ENCODE results near the gene AMPD3.

DNA sequence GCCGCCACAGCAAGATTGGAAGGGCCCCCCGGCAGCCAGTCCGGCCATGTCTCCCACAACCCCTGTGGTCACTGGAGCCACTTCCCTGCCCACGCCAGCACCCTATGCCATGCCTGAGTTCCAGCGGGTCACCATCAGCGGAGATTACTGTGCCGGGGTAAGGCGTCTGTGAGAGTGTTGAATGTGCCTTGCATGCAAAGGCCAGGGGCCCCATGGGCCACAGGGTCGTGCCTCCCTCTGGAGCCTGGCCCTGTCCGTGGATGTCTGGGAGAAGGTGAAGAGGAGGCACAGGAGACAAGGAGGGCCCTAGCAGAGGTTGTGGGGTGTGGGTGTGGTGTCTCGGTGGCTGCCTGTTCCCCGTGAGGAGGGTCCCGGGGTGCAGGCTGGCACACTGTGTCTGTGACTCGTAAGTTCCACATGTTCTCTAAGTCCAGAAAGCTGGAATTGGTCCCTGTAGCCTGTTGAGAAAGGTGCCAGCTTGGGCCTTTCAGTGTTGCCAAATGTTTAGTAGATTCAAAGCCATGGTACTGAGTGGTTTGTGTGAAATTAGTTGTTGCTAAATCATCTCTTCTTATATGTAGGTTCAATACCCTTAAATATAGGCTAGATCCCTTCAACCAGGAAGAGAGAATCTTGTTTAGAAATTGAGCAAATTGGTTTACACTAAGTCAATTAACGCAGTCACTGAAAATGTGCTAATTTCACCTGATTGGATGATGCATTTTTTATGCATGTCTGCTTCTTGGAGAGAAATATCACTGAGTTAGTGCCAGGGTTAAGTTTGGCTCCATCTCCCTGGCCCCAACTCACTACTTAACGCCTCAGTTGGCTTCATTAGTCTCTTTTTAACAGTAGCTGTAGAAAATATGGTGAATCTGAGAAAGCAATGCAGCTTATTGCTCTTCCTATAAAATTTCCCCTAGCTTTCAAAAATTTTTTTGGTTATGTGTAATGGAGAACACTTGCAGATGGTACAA is 23.8 kb downstream of the AMPD3 start:
- TF ChIP-seq CTCF (IDR thresholded peaks at IDR 0.05), result no peak
- TF ChIP-seq POLR2A (IDR thresholded peaks at IDR 0.05), result no peak

Measured in uterus (tissue), 2 donors.